Keratinocyte (primary cell): ENCODE results near the gene TTC21B.

Source experiments
- CTCF ChIP-seq, 3 experiments: IDR thresholded peaks in 1 of 3; conservative IDR thresholded peaks in 1 of 3; optimal IDR thresholded peaks in 1 of 3; 2 replicates in 2 of 3; 3 replicates in 1 of 3; pipeline versions ENCODE3 to v1.5.1; 2011; ENCODE audit warnings: low read length in 3 of 3, mild to moderate bottlenecking in 3 of 3, moderate library complexity in 2 of 3, control low read depth in 1 of 3, inconsistent platforms in 1 of 3; ENCODE audit not compliant: insufficient read depth in 2 of 3; ENCODE audit errors: extremely low read depth in 1 of 3
- EZH2 ChIP-seq: IDR thresholded peaks from one replicate; pipeline ENCODE4 v1.6.1; 2012; ENCODE audit warnings: inconsistent platforms, mild to moderate bottlenecking, low read length, moderate library complexity

GRCh38 chr2:165895974-165896373 lies 57.6 kb downstream of the TTC21B start:
- TF ChIP-seq EZH2 (no peak), CTCF (optimal IDR thresholded peaks at IDR 0.05 in 1 of 3, IDR thresholded peaks at IDR 0.05 in 1 of 3, conservative IDR thresholded peaks at IDR 0.05 in 1 of 3; ENCODE audit: extremely low read depth in 1 of 3, insufficient read depth in 2 of 3, low read length in 3 of 3) (no peak)
